Keratinocyte (primary cell): ENCODE data around the gene GMPR2. TPM values are rescaled to one million over a fixed set of nuclear protein-coding genes. Genes with fewer than 3 reads are reported as not detected.

Experiments used
- DNase-seq: peaks from one replicate; pipeline ENCODE4 v3.0.0-alpha.2; 2011; ENCODE audit warnings: low read depth, missing footprints, low spot score
- FAIRE-seq: peaks from 2 replicates; lab custom pipeline; 2011; peaks lifted over from hg19 to GRCh38; lab: Jason Lieb, UNC
- H2AFZ ChIP-seq: 2 replicates; pipeline ENCODE4 v1.6.0; 2012; ENCODE audit warnings: low read length, control low read depth, inconsistent platforms; ENCODE audit not compliant: control insufficient read depth
- H3K27ac ChIP-seq: 2 replicates; pipeline ENCODE4 v1.5.1; 2011; ENCODE audit warnings: low read length; ENCODE audit not compliant: control insufficient read depth, insufficient read depth
- H3K27me3 ChIP-seq: 3 replicates; pipeline ENCODE4 v1.6.0; 2011; ENCODE audit warnings: low read length; ENCODE audit not compliant: control insufficient read depth, insufficient read depth; ENCODE audit errors: extremely low read depth
- H3K36me3 ChIP-seq, 2 experiments: 2 replicates in 1 of 2; 3 replicates in 1 of 2; pipeline ENCODE4 v1.5.1; 2011; ENCODE audit warnings: low read length in 2 of 2, mild to moderate bottlenecking in 1 of 2; ENCODE audit not compliant: control insufficient read depth in 2 of 2, insufficient read depth in 2 of 2; ENCODE audit errors: extremely low read depth in 1 of 2
- H3K4me1 ChIP-seq: 3 replicates; pipeline ENCODE4 v1.5.1; 2011; ENCODE audit warnings: low read length; ENCODE audit not compliant: control insufficient read depth, insufficient read depth; ENCODE audit errors: extremely low read depth
- H3K4me2 ChIP-seq: 3 replicates; pipeline ENCODE4 v1.6.0; 2011; ENCODE audit warnings: low read depth, low read length; ENCODE audit not compliant: control insufficient read depth, insufficient read depth; ENCODE audit errors: extremely low read depth
- H3K4me3 ChIP-seq, 3 experiments: fragments of 200-600 bp in 1 of 3; sonication (generic) in 1 of 3; 2 replicates in 2 of 3; 3 replicates in 1 of 3; pipeline ENCODE4 v1.5.1; 2011 to 2016; ENCODE audit warnings: low read length in 3 of 3, mild to moderate bottlenecking in 3 of 3, control low read depth in 2 of 3, inconsistent platforms in 1 of 3, low read depth in 1 of 3, mixed read lengths in 1 of 3, mixed run types in 1 of 3, moderate library complexity in 1 of 3; ENCODE audit not compliant: control insufficient read depth in 2 of 3, insufficient read depth in 2 of 3; ENCODE audit errors: extremely low read depth in 1 of 3
- H3K79me2 ChIP-seq: 2 replicates; pipeline ENCODE4 v1.6.0; 2012; ENCODE audit warnings: low read length; ENCODE audit not compliant: control insufficient read depth, insufficient read depth
- H3K9ac ChIP-seq: 3 replicates; pipeline ENCODE4 v1.6.0; 2011; ENCODE audit warnings: low read length; ENCODE audit not compliant: control insufficient read depth, insufficient read depth; ENCODE audit errors: extremely low read depth
- H3K9me1 ChIP-seq: 3 replicates; pipeline ENCODE4 v1.6.0; 2011; ENCODE audit warnings: low read length; ENCODE audit not compliant: control insufficient read depth, insufficient read depth; ENCODE audit errors: extremely low read depth
- H3K9me3 ChIP-seq: 2 replicates; pipeline ENCODE4 v1.5.1; 2012; ENCODE audit warnings: low read depth, low read length; ENCODE audit not compliant: control insufficient read depth
- H4K20me1 ChIP-seq: 3 replicates; pipeline ENCODE4 v1.6.0; 2011; ENCODE audit warnings: low read length; ENCODE audit not compliant: control insufficient read depth, insufficient read depth; ENCODE audit errors: extremely low read depth
- CTCF ChIP-seq, 3 experiments: IDR thresholded peaks in 1 of 3; conservative IDR thresholded peaks in 1 of 3; optimal IDR thresholded peaks in 1 of 3; 2 replicates in 2 of 3; 3 replicates in 1 of 3; pipeline versions ENCODE3 to v1.5.1; 2011; ENCODE audit warnings: low read length in 3 of 3, mild to moderate bottlenecking in 3 of 3, moderate library complexity in 2 of 3, control low read depth in 1 of 3, inconsistent platforms in 1 of 3; ENCODE audit not compliant: insufficient read depth in 2 of 3; ENCODE audit errors: extremely low read depth in 1 of 3
- EZH2 ChIP-seq: IDR thresholded peaks from one replicate; pipeline ENCODE4 v1.6.1; 2012; ENCODE audit warnings: inconsistent platforms, mild to moderate bottlenecking, low read length, moderate library complexity
- dilution Hi-C: fragments of 300-500 bp; cut with MboI; formaldehyde crosslinking; loops from one replicate; pipeline ENCODE4 v1.7.0; 2020; ENCODE audit warnings: low sequenced_read_pairs; ENCODE audit not compliant: extremely low pct_ligation_motif_present
- polyA plus RNA-seq, 5 experiments: library from polyadenylated mRNA; depleted of rRNA in 3 of 5; stranded (reverse) in 3 of 5; stranded (forward) in 1 of 5; unstranded in 1 of 5; fragments of >200 nt; gene quantifications; 1 replicate in 1 of 5; 2 replicates in 3 of 5; 3 replicates in 1 of 5; pipeline versions ENCODE4 v1.2.1 to v1.2.3, GENCODE V29; 2011 to 2012; ENCODE audit warnings: missing spikeins in 2 of 5, low read depth in 1 of 5, low replicate concordance in 1 of 5

The GMPR2 gene
- polyA plus RNA-seq, 1 donor (not counting 4 experiments of a cell fraction or from before 2014, with no cell fraction given), result 84.6 TPM

- no peak for FAIRE-seq
- no peak overlapping the region for H3K9ac ChIP-seq
- H3K4me3 ChIP-seq, result no peak overlapping the region
- no peaks in the 10 kb centered on the region for H3K9me3 ChIP-seq
- H3K36me3 ChIP-seq, result no peaks in the 10 kb centered on the region
- DNase-seq, result no peak
- dilution Hi-C loops, result no loop called here
- no peak overlapping the region for H2AFZ ChIP-seq
- H3K9me1 ChIP-seq, result no peaks in the 10 kb centered on the region
- no peak overlapping the region for H3K4me2 ChIP-seq
- peaks cover 25% of the 10 kb centered on the region for H3K4me1 ChIP-seq
- H3K27ac ChIP-seq, result no peak overlapping the region
- no peaks in the 10 kb centered on the region for H3K27me3 ChIP-seq
- no peaks in the 10 kb centered on the region for H3K79me2 ChIP-seq
- no peaks in the 10 kb centered on the region for H4K20me1 ChIP-seq
- TF ChIP-seq EZH2 (no peak), CTCF (optimal IDR thresholded peaks at IDR 0.05 in 1 of 3, IDR thresholded peaks at IDR 0.05 in 1 of 3, conservative IDR thresholded peaks at IDR 0.05 in 1 of 3; ENCODE audit: extremely low read depth in 1 of 3, insufficient read depth in 2 of 3, low read length in 3 of 3) (no peak)
These were observed 48.9 kb downstream of the GMPR2 start for GRCh38 chr14:24281636-24282035.

GRCh38 chr14:24282736-24283135, 50.0 kb downstream of the GMPR2 start:
- H3K79me2 ChIP-seq, result no peaks in the 10 kb centered on the region

More at GRCh38 chr14:24282736-24283135, 50.0 kb downstream of the GMPR2 start:
- Histone ChIP-seq H3K36me3 (no peaks in the 10 kb centered on the region), H3K4me1 (peaks cover 25% of the 10 kb centered on the region), H3K4me3 (no peak overlapping the region), H3K4me2 (no peak overlapping the region), H2AFZ (no peak overlapping the region), H3K9ac (no peak overlapping the region), H3K27me3 (no peaks in the 10 kb centered on the region), H3K27ac (no peak overlapping the region), H4K20me1 (no peaks in the 10 kb centered on the region), H3K9me3 (no peaks in the 10 kb centered on the region), H3K9me1 (no peaks in the 10 kb centered on the region)
- FAIRE-seq, result no peak
- no peak for DNase-seq
- dilution Hi-C loops, result no loop called here
- TF ChIP-seq EZH2 (no peak), CTCF (optimal IDR thresholded peaks at IDR 0.05 in 1 of 3, IDR thresholded peaks at IDR 0.05 in 1 of 3, conservative IDR thresholded peaks at IDR 0.05 in 1 of 3; ENCODE audit: extremely low read depth in 1 of 3, insufficient read depth in 2 of 3, low read length in 3 of 3) (no peak)
